Amygdala (tissue), 56 donors: Measurements from ENCODE around the gene NSFL1C.

Experiments used
- DNase-seq, 56 donors: peaks; one replicate each; lab custom pipeline; 2025; lab: John Stamatoyannopoulos, UW

Gene NSFL1C

GRCh38 chr20:1463971-1464570 lies 2.6 kb downstream of the NSFL1C start:
- DNase-seq: no peak

DNA sequence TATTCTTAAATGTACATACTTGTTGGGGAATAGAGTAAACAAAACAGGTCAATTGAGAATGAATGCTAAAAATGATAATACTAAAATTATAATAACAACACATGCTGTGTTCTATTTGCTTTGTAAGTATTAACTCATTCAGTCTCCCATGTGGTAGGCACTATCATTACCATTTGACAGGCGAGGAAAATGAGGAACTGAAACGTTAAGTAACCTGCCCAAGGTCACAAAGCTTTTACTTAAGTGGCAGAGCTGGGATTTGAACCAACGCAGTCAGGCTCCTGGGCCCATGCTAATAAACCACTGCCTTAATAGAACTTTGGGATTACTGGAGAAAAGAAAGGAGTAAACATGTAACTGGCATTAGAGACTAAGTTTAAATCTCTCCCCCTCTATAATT lies 3.8 kb downstream of the NSFL1C start:
- DNase-seq: no peak

DNA sequence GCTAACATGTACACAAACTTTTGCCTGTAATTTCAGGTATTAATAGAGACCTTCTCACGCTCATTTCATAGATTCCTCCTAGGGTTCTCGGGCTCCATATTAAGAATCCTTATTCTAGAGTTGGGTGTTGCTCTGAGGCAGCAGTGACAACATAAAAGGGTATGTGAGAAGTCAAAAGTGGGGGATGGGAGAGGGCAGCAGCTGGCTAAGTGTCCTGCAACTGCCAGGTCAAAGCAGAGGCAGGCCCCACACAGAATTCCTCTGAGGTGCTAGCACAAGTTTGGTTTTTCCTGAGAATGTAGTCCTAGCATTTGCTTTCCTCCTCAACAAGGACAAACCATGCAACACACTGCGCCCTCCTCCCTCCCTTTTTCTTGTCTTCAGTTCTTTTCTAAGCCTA lies 4.6 kb downstream of the NSFL1C start:
- DNase-seq: no peak

GRCh38 chr20:1460275-1460674 lies 6.4 kb downstream of the NSFL1C start:
- no peak for DNase-seq

DNA sequence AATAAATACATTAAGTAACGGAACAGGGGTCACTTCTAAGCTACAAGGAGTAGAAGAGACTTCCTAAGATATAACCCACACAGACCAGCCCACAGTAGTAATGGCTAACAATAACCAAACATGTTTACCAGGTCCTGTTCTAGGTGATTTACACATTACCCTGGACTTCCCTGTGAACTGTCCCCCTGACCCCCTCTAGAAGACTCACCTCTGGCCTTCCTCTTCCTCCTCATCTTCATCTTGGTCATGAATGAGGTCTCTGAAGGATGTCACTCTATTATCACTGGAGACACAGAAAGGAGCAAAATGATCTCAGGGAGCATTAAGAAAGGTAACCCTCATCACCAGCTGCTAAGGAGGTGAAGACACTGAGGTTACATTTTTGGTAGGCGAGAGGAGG lies 8.7 kb downstream of the NSFL1C start:
- DNase-seq: no peak

- DNase-seq: no peak
Measured at GRCh38 chr20:1456300-1456699, 10.3 kb downstream of the NSFL1C start.

- no peak for DNase-seq
Measured at GRCh38 chr20:1450926-1451491, 15.6 kb downstream of the NSFL1C start.

DNA sequence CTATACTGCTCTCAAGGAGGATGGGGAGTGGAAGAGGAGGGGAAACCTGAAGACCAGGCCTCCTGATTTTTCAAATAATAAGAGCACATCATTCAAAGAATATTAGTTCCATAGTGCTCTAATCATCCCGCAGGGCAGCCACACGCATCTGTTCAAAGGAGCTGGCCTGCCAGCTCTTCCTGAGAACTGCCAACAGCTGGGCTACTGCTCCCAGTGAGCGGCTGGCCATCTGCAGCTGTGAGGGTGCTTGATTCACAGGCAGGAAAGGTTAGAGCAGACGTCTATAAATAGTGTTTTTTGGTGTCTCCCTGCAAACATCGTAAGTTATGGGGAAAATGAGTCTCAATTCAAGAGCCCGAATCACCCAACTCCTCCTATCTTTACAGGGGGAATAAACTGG lies 17.3 kb downstream of the NSFL1C start:
- no peak for DNase-seq

DNA sequence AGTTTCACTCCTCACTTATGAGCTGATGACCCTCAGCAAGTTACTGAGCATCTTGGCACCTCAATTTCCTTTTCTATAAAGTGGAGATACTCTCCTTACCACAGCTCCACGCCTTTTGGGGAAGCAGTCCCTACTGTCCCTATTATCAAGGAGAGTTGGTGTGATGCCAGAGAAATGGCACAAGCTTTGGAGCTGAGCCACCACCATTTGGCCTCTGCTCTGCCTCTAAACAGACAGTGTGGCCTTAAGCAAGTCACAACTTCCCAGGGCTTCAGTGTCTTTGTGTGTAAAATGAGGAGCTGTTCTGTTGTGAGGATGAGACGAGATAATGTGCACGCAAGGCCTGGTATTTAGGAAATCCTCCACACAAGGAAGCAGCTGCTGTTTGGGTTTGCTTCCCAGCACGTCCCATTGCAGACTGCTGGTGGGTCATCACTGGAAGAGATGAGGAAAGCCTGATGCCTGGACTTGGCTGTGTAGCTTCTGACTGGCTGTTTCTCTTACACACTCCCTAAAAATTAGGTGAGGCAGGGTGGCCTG lies 18.5 kb downstream of the NSFL1C start:
- no peak for DNase-seq

DNA sequence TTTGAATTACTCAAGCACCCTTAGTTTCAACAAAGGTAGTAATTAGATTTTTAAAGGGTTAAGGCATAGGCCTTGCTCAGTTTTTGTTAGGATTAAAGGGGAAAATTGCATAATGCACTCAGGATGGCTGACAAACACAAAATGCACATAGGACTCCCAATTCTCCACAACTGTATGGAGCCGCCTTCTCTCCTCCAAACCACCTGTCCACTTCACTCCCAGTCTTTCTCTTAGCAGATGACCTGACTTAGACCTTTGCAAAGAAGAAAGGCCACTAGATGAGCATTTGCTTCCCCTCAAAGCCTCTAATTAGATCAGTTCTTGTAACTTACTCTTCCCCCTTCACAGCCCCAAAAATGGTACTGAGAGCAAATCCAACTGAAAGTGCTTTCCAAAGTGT lies 20.1 kb downstream of the NSFL1C start:
- DNase-seq: no peak

DNA sequence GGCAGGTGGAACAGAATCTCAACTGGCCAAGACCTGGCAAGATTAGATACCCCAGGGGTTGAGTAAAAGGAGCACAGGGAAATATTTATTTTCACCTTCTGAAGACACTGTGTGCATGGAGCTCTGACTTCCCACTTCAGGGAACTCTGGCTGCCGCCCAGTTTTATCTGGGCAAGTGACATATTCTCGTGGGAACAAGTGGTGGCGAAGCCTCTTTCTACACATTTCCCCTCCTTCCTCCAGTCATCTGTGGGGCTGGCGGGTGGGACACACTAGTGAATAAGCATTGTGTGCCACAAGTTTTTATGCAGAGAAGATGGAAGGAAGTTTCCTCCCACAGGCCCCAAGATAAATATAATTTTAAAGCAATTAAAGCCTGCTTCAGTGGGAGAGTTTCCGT lies 23.6 kb downstream of the NSFL1C start:
- no peak for DNase-seq

- no peak for DNase-seq
Measured at GRCh38 chr20:1442304-1442703, 24.3 kb downstream of the NSFL1C start.

DNA sequence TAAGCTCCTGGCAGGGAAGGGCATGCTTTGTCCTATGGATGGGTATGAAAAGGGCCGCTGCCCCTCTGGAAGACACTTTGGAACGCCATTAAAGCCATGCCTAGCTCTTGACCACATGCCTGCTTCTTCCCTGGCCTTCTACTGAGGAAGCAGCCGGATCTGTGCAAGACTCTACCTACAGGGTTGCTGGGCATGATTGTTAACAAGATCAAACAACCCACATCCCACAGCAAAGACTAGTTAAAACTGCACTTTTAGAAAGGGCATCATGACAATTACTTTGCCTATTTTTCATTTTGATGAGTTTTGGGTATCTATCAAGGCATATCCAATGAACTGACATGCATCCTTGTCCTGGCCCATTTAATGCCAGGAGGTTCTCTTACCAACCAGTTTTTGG lies 25.5 kb downstream of the NSFL1C start:
- no peak for DNase-seq

GRCh38 chr20:1440024-1440423 lies 26.6 kb downstream of the NSFL1C start:
- DNase-seq: no peak

DNA sequence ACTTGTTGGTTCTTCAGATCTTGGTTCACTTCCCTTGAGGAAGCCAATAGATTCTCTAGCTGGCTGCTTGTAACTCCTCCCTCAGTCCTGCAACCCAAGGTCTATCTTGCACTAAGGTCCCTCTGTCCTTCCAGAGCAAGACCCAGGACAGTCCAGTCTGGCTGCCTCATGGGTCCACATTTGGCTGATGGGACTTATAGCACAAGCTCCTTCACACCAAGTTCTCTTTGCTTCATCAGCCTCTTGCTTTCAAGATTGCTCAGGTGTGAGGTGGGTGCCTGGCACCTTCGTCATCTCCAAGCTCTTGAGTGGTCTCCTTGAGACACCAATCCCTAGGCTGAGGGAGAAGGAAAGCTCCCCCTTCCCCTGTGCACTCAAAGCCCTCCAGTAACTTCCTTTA lies 28.3 kb downstream of the NSFL1C start:
- DNase-seq: no peak

DNA sequence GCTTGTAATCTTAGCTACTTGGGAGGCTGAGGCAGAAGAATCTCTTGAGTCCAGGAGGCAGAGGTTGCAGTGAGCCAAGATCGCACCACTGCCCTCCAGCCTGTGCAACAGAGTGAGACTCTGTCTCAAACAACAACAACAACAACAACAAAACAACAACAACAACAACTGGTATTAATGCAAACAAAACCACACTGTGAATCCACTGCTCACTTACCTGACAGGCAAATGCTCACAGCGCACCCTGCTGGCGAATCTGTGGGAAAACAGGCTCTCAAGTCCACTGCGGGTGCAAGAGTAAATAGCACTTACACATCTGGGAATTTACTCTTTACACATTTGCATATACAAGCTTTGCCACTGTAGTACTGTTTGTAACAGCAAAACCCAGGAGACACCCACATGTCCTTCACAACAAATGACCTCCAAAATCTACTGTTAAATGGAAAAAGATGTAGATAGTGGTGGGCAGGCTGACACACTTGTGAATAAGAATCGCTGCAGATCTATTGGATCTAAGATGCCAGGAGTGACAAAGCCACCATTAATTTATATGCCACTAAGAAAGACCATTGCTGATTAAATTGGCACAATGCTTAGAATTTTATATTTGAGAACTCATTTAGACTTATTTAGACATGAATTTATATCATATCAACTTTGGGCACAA lies 29.3 kb downstream of the NSFL1C start:
- DNase-seq: peak in 53 of 56 donors; percentile 2 to 79 (median 32)

DNA sequence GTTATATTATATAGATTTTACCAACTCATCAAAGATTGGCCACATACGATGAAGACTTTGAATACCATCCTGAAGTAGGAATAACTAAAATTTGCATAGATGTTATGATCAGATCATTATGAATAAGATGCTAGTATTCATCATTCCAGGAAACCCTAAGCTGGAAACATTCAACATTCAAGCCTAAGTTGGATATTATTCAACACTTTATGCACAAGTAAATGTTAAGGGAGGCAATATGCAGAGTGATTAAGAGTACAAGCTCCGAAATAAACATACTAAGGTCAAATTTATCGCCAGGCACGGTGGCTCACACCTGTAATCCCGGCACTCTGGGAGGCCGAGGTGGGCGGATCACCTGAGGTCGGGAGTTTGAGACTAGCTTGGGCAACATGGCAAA lies 30.4 kb downstream of the NSFL1C start:
- DNase-seq: no peak

- DNase-seq: no peak
Measured at GRCh38 chr20:1435337-1435699, 31.3 kb downstream of the NSFL1C start.

DNA sequence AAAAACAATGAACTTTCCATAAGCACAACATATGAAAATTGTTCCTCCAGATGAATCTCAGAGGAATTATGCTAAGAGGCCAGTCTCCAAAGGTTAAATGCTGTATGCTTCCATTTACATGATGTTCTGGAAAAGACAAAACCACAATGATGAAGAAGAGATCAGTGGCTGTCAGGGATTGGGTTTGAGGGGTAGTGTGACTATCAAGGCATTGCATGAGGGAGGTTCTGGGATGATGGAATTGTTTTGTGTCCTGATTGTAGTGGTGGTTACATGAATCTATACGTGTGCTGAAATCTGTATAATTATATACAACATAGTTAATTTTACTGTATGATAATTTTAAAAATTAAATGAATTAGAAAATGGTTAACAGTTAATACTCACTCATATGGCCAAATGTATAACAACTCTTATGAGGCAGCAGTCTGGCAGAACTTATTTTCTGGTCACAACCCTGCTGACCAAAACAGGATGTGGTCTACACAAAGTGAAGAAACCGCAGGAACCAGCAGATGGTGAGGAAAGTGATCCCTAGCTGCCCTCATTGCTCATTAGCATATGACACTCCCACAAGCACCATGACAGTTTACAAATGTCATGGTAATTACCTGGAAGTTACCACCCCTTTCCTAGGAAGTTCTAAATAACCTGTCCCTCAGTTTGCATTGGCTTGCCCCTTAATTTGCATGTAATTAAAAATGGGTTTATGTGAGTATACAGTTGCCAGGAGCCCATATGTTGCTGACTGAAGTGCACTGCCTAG lies 31.9 kb downstream of the NSFL1C start:
- DNase-seq: peak in 2 of 56 donors; percentile 5 to 31

DNA sequence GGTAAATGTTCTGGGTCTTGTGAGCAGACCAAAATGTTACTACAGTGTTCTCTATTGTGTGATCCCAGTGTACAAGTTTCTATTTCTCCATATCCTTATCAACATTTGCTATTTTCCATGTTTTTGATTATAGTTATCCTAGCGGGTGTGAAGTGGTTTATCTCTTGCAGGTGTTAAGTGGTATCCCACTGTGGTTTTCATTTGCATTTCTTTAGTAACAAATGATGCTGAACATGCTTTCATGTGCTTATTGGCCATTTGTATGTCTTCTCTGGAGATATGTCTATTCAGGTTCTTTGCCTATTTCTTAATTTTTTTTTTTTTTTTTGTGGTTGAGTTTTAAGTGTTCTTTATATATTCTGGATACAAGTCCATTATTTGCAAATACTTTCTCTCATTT lies 35.5 kb downstream of the NSFL1C start:
- no peak for DNase-seq

GRCh38 chr20:1430004-1430451 lies 36.6 kb downstream of the NSFL1C start:
- no peak for DNase-seq
